OCI-LY3 (cell line): ENCODE measurements around the gene RPL23.

Experiments
- H2AFZ ChIP-seq: fragments of 200-600, 300-600 bp; shearing (Covaris generic); 2 replicates; pipeline ENCODE4 v1.6.0; 2014; ENCODE audit warnings: antibody characterized with exemption, low read depth, low read length
- H3K27ac ChIP-seq: fragments of 200-600, 300-600 bp; sonication (generic); 2 replicates; pipeline ENCODE4 v1.5.1; 2014; ENCODE audit warnings: mild to moderate bottlenecking, low read length, moderate library complexity, mixed read lengths
- H3K27me3 ChIP-seq: fragments of 200-600, 300-600 bp; sonication (generic); 2 replicates; pipeline ENCODE4 v1.6.1; 2014; ENCODE audit warnings: low read depth, low read length, mixed read lengths
- H3K36me3 ChIP-seq: fragments of 200-600, 300-600 bp; sonication (generic); replicated peaks from 2 replicates; pipeline ENCODE3; 2014; ENCODE audit warnings: low read depth, low read length, mixed read lengths
- H3K4me1 ChIP-seq: fragments of 300-600, 200-600 bp; sonication (generic); 2 replicates; pipeline ENCODE4 v1.6.1; 2014; ENCODE audit warnings: low read length, mixed read lengths
- H3K4me2 ChIP-seq: fragments of 200-600, 300-600 bp; sonication (generic); 2 replicates; pipeline ENCODE4 v1.6.1; 2014; ENCODE audit warnings: low read length, mixed read lengths
- H3K4me3 ChIP-seq: fragments of 300-600, 200-600 bp; sonication (generic); 2 replicates; pipeline ENCODE4 v1.5.1; 2014; ENCODE audit warnings: antibody characterized with exemption, mild to moderate bottlenecking, low read length, moderate library complexity
- H3K79me2 ChIP-seq: fragments of 300-600, 200-600 bp; shearing (Covaris generic); 2 replicates; pipeline ENCODE4 v1.6.1; 2014; ENCODE audit warnings: mild to moderate bottlenecking, low read length, mixed read lengths
- H3K9ac ChIP-seq: fragments of 300-600, 200-600 bp; shearing (Covaris generic); 2 replicates; pipeline ENCODE4 v1.6.0; 2014; ENCODE audit warnings: mild to moderate bottlenecking, low read length, moderate library complexity
- H3K9me3 ChIP-seq: fragments of 200-600, 300-600 bp; shearing (Covaris generic); 2 replicates; pipeline ENCODE4 v1.6.1; 2014; ENCODE audit warnings: low read length, mixed read lengths; ENCODE audit not compliant: insufficient read depth
- H4K20me1 ChIP-seq: fragments of 200-600, 300-600 bp; sonication (generic); 2 replicates; pipeline ENCODE4 v1.6.1; 2016; ENCODE audit warnings: low read length, mixed read lengths; ENCODE audit not compliant: insufficient read depth
- EZH2phosphoT487 ChIP-seq: fragments of 200-600 bp; shearing (Covaris generic); IDR thresholded peaks from 2 replicates; pipeline ENCODE4 v1.6.1; 2018; ENCODE audit warnings: antibody characterized with exemption, mixed run types, low read depth
- TF ChIP-seq, protein P1 (sequence below): fragments of 200-600, 300-600 bp; sonication (generic); IDR thresholded peaks from 2 replicates; pipeline ENCODE4 v1.5.1; 2014; ENCODE audit warnings: antibody characterized with exemption, low read length, low read depth

The RPL23 gene

DNA sequence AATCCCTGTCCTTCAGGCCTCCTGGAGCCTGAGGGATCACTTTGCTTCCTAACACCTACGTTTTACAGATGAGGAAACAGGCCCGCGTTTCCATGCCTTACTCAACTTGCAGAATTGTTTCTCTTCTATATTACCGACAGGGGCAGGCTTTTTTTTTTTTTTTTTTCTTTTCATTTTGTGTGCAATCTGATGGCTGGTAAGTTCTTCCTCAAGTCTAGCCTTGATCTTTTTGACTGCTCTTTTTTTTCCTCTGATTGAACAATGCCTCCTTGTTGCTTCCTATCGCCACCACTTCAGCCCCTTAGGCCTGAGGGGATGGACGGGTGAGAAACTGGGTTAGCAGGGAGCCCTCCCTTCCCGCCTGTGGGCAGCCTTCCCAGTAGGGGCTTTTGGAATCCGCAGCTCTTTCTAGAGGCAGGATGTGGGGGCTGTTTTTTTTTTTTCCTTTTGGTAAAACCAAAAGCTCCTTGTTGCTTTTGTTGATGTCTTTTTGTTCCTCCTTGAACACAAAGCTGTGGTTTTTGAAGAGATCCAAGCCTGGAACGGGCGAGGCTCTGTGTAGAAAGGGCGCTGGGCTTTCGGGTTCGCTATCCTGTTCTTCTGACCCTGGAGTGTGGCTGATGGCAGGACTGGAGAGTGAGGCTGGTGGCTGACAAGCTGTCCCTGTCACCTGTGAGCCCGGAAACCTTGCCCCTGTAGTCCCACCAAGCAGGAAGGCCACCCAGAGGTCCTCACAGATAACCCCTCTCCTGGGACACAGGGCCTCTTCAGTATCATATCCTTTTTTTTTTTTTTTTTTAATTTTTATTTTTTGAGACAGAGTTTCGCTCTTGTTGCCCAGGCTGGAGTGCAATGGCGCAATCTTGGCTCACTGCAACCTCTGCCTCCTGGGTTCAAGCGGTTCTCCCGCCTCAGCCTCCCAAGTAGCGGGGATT lies 30.3 kb upstream of the RPL23 start:
- TF ChIP-seq EZH2phosphoT487: no peak
- TF ChIP-seq, protein P1, sequence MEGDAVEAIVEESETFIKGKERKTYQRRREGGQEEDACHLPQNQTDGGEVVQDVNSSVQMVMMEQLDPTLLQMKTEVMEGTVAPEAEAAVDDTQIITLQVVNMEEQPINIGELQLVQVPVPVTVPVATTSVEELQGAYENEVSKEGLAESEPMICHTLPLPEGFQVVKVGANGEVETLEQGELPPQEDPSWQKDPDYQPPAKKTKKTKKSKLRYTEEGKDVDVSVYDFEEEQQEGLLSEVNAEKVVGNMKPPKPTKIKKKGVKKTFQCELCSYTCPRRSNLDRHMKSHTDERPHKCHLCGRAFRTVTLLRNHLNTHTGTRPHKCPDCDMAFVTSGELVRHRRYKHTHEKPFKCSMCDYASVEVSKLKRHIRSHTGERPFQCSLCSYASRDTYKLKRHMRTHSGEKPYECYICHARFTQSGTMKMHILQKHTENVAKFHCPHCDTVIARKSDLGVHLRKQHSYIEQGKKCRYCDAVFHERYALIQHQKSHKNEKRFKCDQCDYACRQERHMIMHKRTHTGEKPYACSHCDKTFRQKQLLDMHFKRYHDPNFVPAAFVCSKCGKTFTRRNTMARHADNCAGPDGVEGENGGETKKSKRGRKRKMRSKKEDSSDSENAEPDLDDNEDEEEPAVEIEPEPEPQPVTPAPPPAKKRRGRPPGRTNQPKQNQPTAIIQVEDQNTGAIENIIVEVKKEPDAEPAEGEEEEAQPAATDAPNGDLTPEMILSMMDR: no peak
- Histone ChIP-seq H3K27me3 (no peaks in the 10 kb centered on the region), H3K9me3 (no peaks in the 10 kb centered on the region), H2AFZ (no peak overlapping the region), H3K4me2 (no peak overlapping the region), H3K79me2 (no peaks in the 10 kb centered on the region; the same call in 1 of the 2 replicates), H3K4me3 (no peak overlapping the region), H3K9ac (no peak overlapping the region), H4K20me1 (peaks cover 68% of the 10 kb centered on the region), H3K27ac (no peak overlapping the region), H3K4me1 (peaks cover 9% of the 10 kb centered on the region), H3K36me3 (peaks cover 37% of the 10 kb centered on the region)

GRCh38 chr17:38882870-38883269 lies 29.3 kb upstream of the RPL23 start:
- peaks cover 68% of the 10 kb centered on the region for H4K20me1 ChIP-seq
- H3K36me3 ChIP-seq: peaks cover 47% of the 10 kb centered on the region

DNA sequence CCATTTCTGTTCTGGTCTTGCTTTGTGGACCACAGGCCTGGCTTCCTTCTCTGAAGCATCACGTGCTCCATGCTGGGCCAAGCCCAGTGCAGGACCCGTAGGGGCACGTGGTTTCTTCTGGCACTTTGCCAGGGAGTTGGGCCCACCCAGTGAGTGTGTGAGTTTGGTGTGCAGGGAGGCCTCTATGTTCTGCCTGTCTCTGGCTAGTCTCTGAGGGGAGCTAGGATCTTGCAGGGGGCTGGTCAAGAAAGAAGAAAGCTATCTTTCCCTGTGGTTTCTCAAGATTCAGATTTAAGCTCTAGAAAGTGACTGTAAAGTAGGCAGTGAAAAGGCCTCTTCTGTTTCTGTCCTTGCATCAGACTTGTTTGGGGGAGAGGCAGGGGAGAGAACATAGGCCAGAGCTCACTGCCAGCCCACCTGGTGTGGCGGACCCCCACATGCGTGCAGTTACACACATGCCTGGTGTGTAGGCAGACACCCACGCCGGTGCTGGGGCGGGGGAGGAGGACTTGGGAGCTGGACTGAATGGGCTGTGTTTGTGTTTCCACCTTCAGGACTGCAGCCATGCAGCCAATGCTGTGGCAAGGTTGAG lies 28.2 kb upstream of the RPL23 start:
- H3K9me3 ChIP-seq: no peaks in the 10 kb centered on the region
- TF ChIP-seq EZH2phosphoT487: no peak
- TF ChIP-seq, protein P1: no peak
- H3K4me3 ChIP-seq: no peak overlapping the region
- no peaks in the 10 kb centered on the region for H3K27me3 ChIP-seq
- H3K79me2 ChIP-seq: peaks cover 12% of the 10 kb centered on the region
- no peak overlapping the region for H3K9ac ChIP-seq
- H3K4me1 ChIP-seq: peaks cover 20% of the 10 kb centered on the region
- H4K20me1 ChIP-seq: peaks cover 69% of the 10 kb centered on the region
- no peak overlapping the region for H2AFZ ChIP-seq
- peaks cover 45% of the 10 kb centered on the region for H3K36me3 ChIP-seq
- no peak overlapping the region for H3K27ac ChIP-seq
- no peak overlapping the region for H3K4me2 ChIP-seq

More at GRCh38 chr17:38882870-38883269, 29.3 kb upstream of the RPL23 start:
- TF ChIP-seq, protein P1: no peak
- TF ChIP-seq EZH2phosphoT487: no peak
- Histone ChIP-seq H3K9ac (no peak overlapping the region), H3K27ac (no peak overlapping the region), H3K9me3 (no peaks in the 10 kb centered on the region), H3K27me3 (no peaks in the 10 kb centered on the region), H3K79me2 (peaks cover under 1% of the 10 kb centered on the region; the same call in 1 of the 2 replicates), H3K4me2 (no peak overlapping the region), H3K4me3 (no peak overlapping the region), H2AFZ (no peak overlapping the region), H3K4me1 (peaks cover 9% of the 10 kb centered on the region)
